Cortex of kidney (tissue), 1 donor: Measurements from ENCODE around the gene MS4A1.
"Not testable (repeated sequence)": the region's sequence is repeated elsewhere in the genome, so short reads cannot be mapped to it uniquely, and the experiment has no call there.

ENCODE experiments used
- DNase-seq: peaks from one replicate; lab custom pipeline; 2025; lab: John Stamatoyannopoulos, UW

The MS4A1 gene

DNA sequence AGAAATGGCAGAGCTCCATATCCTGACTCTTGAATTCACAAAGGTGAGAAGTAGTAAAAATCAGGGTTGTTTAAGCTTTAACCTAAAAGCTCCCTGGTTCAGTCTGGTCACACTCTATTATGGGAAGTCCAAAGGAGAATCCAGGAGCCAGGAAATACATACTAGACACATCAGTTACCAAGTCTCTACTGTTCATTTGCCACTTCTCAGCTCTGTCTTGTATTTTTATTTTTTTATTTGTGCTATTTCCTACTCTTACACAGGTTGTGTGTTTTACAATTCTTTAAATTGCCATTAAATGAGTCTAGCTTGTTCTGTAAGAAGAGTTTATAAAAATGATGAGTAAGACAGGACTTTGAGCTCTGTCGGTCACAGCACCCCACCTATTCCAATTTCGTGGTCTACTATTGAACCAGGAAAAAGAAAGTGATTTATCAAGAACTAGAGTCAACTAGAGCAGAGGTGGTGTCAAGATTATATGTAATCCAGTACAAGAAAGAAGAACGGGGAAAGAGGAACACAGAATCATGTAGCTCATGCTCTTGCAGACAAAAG, 46.7 kb downstream of the MS4A1 start:
- DNase-seq = no peak

GRCh38 chr11:60504219-60504905, 48.7 kb downstream of the MS4A1 start:
- DNase-seq = no peak

DNA sequence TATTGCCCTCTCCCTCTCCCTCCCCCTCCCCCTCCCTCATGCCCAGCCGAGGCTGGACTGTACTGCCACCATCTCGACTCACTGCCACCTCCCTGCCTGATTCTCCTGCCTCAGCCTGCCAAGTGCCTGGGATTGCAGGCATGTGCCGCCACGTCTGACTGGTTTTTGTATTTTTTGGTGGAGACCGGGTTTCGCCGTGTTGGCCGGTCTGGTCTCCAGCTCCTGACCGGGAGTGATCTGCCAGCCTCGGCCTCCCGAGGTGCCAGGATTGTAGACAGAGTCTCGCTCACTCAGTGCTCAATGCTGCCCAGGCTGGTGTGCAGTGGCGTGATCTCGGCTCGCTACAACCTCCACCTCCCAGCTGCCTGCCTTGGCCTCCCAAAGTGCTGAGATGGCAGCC, 54.0 kb downstream of the MS4A1 start:
- not testable (repeated sequence) for DNase-seq

GRCh38 chr11:60510209-60510608, 54.6 kb downstream of the MS4A1 start:
- not testable (repeated sequence) for DNase-seq

GRCh38 chr11:60511393-60511792, 55.7 kb downstream of the MS4A1 start:
- no peak for DNase-seq

DNA sequence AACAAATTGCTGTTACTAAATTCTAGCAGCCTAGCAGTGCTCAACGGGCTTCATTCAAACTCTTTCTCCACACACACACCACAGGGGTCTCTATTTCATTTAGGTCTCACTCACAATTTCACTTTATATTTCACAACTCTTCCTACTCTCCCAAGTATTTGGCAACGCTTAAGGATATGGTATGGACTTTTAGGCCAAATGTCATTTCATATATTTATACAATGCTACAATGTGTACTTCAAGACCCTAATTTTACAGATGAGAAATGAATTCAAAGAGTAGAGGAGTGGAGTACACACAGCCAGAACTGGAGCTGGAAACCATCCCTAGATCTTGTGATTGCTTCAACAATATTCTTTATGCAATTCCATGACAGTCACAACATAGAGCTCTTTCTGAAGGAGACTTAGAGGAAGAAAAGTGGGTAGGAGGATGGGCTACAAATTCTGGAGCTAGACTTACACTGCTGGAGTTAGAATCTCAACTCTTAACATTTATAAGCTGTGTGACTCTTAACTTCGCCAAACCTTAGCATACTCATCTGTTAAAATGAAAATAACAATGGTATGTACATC, 57.1 kb downstream of the MS4A1 start:
- no peak for DNase-seq

- no peak for DNase-seq
Measured at GRCh38 chr11:60513496-60514460, 58.1 kb downstream of the MS4A1 start.

DNA sequence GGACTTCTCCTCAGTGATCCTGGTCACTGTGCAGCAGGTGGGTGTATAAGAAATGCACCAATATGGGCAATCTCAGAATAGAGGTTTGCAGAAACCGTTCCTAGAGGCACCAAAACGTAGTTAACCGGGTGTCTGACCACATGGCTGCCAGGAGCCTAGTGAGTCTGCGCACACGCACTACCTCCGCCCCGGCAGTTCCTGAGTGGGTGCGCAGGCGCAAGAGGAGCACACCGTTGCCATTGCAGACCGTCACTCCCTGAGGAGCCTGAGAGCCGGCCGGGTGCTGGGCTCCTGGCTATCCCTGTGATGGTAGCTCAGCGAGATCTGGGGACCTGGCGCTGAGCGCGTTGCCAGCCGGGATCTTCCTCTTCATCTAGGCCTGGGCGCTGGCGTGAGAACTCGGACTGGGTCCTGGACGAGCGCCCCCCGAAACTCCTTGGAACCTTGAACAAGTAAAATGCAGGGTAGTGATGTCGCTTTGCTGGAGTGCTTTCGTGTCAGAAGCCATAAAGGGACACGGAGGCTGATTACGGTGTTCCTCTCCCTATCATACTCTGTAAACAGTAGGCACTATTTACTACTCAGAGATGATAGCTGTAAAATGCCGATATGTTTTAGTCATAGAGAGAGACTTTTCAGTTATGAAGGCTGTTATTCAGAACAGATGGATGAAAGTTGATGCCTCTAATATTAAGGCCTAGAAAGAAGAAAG, 59.7 kb downstream of the MS4A1 start, which contains the start of gene MS4A13:
TSS of gene MS4A13 (plus strand) at position 249 of the 712 bp plus-strand sequence. CDS start 2,692 bp downstream, outside the sequence.
- no peak for DNase-seq
